Activated naive CD8-positive, alpha-beta T cell (primary cell): ENCODE results near the gene ARHGAP4.

Source experiments
- H3K27ac Mint-ChIP-seq: one replicate; pipeline ENCODE4 v1.8.0; 2021; ENCODE audit warnings: mixed read lengths
- H3K27me3 Mint-ChIP-seq: one replicate; pipeline ENCODE4 v1.8.0; 2021; ENCODE audit warnings: mixed read lengths
- H3K36me3 Mint-ChIP-seq: one replicate; pipeline ENCODE4 v1.8.0; 2021; ENCODE audit warnings: mixed read lengths
- H3K4me1 Mint-ChIP-seq: one replicate; pipeline ENCODE4 v1.8.0; 2021; ENCODE audit warnings: low read depth, mixed read lengths
- H3K4me3 Mint-ChIP-seq: one replicate; pipeline ENCODE4 v1.8.0; 2021; ENCODE audit warnings: mild to moderate bottlenecking, mixed read lengths
- H3K9me3 Mint-ChIP-seq: one replicate; pipeline ENCODE4 v1.8.0; 2021; ENCODE audit warnings: low read depth, mixed read lengths

ARHGAP4 gene

GRCh38 chrX:153967536-153968224 is 41.6 kb upstream of the ARHGAP4 start:
- Mint-ChIP-seq H3K9me3 (no peaks in the 10 kb centered on the region), H3K27ac (peak overlapping the region; percentile 90), H3K4me1 (peaks cover 32% of the 10 kb centered on the region), H3K4me3 (peak overlapping the region; percentile 100), H3K27me3 (no peaks in the 10 kb centered on the region), H3K36me3 (no peaks in the 10 kb centered on the region)

GRCh38 chrX:153966841-153967535 is 40.9 kb upstream of the ARHGAP4 start:
- Mint-ChIP-seq H3K4me3 (peak overlapping the region; percentile 100), H3K27ac (peak overlapping the region; percentile 90), H3K9me3 (no peaks in the 10 kb centered on the region), H3K4me1 (peaks cover 32% of the 10 kb centered on the region), H3K27me3 (no peaks in the 10 kb centered on the region), H3K36me3 (no peaks in the 10 kb centered on the region)

DNA sequence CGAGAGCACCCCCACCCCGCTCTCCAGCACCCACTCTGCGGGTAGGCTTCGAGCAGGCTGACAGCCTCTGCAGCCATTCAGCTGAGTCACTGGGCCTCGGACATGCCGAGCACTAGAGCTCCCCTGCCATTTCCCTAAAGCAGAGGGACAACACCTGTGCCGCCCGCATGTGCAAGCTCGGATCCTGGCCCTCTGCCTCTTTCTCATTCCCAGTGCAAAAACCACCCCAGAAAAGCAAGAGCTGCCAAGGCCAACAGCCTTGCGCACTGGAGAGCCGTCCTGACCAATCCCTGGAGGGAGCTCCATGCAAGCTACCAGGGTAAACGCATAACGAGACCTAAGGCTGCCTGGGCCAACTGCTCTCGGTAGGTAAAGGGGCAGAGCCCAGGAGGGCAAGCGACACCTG is 40.2 kb upstream of the ARHGAP4 start:
- Mint-ChIP-seq H3K4me1 (peaks cover 32% of the 10 kb centered on the region), H3K4me3 (peak overlapping the region; percentile 100), H3K27me3 (no peaks in the 10 kb centered on the region), H3K9me3 (no peaks in the 10 kb centered on the region), H3K36me3 (no peaks in the 10 kb centered on the region), H3K27ac (peak overlapping the region; percentile 83)

DNA sequence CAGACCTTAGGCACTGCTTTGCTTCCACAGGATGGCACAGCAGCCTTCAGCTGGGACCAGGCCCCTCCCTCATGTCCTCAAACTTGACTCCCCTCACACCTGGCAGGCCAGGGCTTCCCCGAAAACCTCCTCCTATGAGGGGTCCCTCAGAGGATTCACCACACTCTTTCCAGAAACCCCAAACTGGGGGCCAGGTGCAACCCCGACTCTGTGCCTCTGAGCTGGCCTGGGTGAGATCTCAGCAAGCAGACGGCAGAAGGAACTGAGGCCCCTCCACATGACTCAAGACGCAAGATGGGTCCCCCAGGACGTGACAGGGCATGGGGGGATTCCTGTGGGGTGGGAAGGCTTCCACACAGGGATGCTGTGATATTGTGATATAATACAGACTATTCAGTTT is 39.3 kb upstream of the ARHGAP4 start:
- H3K27me3 Mint-ChIP-seq: no peaks in the 10 kb centered on the region
- peak overlapping the region; percentile 53 for H3K4me3 Mint-ChIP-seq
- H3K9me3 Mint-ChIP-seq: no peaks in the 10 kb centered on the region
- H3K4me1 Mint-ChIP-seq: peaks cover 32% of the 10 kb centered on the region
- H3K27ac Mint-ChIP-seq: no peak overlapping the region
- no peaks in the 10 kb centered on the region for H3K36me3 Mint-ChIP-seq

GRCh38 chrX:153964105-153964504 is 38.0 kb upstream of the ARHGAP4 start:
- Mint-ChIP-seq H3K27ac (no peak overlapping the region), H3K9me3 (no peaks in the 10 kb centered on the region), H3K36me3 (no peaks in the 10 kb centered on the region), H3K4me3 (no peak overlapping the region), H3K27me3 (no peaks in the 10 kb centered on the region), H3K4me1 (peaks cover 31% of the 10 kb centered on the region)

DNA sequence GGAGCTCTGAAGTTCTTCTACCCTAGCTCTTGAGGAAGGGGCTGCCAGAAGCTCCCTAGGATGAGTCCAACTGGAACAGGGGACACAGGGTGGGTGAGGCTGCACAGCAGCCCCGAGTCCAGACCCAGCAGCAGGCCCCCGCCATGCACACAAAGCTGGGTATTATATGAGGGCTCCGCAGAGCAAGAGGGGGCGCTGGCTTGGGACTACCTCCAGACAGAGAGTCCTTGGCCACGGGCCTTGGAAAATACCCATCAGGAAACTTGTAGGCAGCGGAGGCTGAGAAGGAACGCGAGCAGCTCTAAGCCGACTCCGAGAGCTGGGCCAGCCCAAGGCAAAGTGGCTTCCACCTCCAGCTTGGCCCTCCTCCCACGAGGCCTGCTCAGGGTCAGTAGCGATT is 37.5 kb upstream of the ARHGAP4 start:
- no peaks in the 10 kb centered on the region for H3K9me3 Mint-ChIP-seq
- H3K27ac Mint-ChIP-seq: no peak overlapping the region
- H3K4me1 Mint-ChIP-seq: peaks cover 31% of the 10 kb centered on the region
- no peaks in the 10 kb centered on the region for H3K27me3 Mint-ChIP-seq
- H3K4me3 Mint-ChIP-seq: no peak overlapping the region
- no peaks in the 10 kb centered on the region for H3K36me3 Mint-ChIP-seq

DNA sequence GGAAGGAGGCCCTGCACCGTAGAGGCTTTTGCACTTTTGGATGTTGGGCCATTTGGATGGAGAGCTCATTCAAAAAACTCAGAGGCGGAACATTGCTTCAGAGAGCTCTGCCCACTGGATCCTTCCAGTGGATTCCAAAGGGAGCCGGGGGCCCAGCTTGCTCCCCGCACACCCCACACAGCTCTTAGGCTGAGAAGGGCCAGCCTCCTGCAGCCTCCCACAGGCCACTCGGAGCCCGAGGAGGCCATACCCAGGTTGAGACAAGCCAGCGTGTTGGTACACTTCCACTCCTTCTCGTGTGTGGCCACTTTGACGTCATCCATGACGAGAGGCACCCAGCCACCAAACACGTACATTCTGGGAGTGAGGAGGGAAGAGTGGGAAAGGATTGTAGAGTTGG is 35.2 kb upstream of the ARHGAP4 start:
- Mint-ChIP-seq H3K27me3 (no peaks in the 10 kb centered on the region), H3K4me3 (no peak overlapping the region), H3K36me3 (no peaks in the 10 kb centered on the region), H3K9me3 (no peaks in the 10 kb centered on the region), H3K4me1 (peaks cover 9% of the 10 kb centered on the region), H3K27ac (no peak overlapping the region)

DNA sequence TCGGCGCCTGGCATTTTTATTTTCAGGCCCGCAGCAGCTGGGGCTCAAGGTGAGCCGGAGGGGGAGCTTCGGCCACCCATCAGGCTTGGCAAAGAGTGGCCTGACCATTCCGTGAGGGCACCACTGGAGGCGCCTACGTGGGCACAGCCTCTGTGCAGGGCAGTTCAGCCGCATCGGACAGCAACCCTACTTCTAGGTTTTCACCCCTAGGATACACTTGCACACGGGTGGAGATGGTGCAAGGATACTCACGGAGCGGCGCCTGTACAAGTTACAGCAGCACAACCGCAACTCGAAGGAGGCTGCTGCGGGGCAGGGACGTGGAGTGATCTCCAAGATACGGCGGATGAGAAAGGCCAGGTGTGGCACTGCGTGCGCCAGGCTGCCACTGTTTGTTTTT is 34.7 kb upstream of the ARHGAP4 start:
- no peaks in the 10 kb centered on the region for H3K36me3 Mint-ChIP-seq
- no peaks in the 10 kb centered on the region for H3K9me3 Mint-ChIP-seq
- peaks cover 5% of the 10 kb centered on the region for H3K4me1 Mint-ChIP-seq
- H3K4me3 Mint-ChIP-seq: no peak overlapping the region
- H3K27me3 Mint-ChIP-seq: no peaks in the 10 kb centered on the region
- no peak overlapping the region for H3K27ac Mint-ChIP-seq

- no peak overlapping the region for H3K27ac Mint-ChIP-seq
- no peak overlapping the region for H3K4me3 Mint-ChIP-seq
- H3K36me3 Mint-ChIP-seq: no peaks in the 10 kb centered on the region
- H3K9me3 Mint-ChIP-seq: no peaks in the 10 kb centered on the region
- H3K27me3 Mint-ChIP-seq: no peaks in the 10 kb centered on the region
- peaks cover under 1% of the 10 kb centered on the region for H3K4me1 Mint-ChIP-seq
These were observed 34.0 kb upstream of the ARHGAP4 start for GRCh38 chrX:153960077-153960476.

DNA sequence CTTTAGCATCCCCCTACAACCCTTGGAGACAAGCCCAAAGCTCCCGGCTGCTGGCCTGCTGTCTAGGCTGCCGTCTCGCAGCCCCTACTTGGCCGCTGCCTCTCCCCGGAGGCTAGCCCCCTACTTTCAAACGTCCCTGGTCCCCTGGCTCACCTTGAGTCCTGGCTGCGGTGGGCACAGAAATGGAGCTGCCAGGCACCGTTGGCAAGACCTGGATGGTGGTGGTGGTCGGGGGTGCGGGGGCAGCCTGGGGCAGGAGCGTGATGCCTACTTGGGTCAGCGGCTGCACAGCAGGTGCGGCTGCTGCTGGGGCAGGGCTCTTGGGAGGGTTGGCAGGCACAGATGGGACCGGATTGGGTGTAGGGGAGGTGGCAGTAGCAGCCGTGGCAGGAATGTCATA is 33.6 kb upstream of the ARHGAP4 start:
- no peaks in the 10 kb centered on the region for H3K9me3 Mint-ChIP-seq
- H3K27ac Mint-ChIP-seq: no peak overlapping the region
- no peak overlapping the region for H3K4me3 Mint-ChIP-seq
- H3K36me3 Mint-ChIP-seq: no peaks in the 10 kb centered on the region
- no peaks in the 10 kb centered on the region for H3K4me1 Mint-ChIP-seq
- no peaks in the 10 kb centered on the region for H3K27me3 Mint-ChIP-seq

DNA sequence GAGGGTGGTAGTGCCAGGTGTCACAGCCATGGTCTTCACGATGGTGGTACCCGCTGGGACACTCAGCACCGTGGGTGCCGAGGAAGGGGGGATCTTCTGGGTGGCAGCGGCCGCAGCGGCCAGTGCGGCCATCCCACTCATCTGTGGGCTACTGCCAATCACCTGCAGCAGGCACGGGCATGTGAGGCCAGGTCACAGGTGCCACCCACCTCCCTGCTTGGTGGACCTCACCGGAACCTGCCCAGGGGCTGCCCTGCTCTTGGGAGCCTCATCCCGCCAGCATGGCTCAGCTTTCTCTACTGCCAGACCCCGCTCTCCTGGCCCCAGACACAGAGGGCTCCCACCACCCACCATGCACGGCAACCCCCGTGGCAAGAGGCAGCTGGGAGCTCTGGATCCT is 32.5 kb upstream of the ARHGAP4 start:
- H3K4me3 Mint-ChIP-seq: no peak overlapping the region

DNA sequence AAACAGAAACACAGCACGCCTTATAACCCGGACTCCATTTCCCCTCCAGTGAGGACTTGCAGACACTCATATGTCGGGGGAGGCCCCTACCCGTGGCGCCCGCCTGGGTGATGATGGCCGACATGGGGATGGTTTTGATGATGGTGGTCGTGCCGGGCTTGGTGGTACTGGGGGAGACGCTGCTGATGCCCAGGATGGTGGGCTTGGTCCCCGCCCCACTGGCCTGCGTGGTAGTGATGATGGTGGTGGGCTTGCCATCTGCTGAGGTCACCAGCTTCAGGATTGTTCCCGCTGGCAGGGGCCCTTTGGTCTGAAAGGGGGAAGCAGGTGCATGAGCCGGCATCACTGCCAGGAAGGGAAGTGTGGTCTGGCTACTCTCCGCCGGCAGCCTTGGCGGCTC is 31.2 kb upstream of the ARHGAP4 start:
- no peak overlapping the region for H3K27ac Mint-ChIP-seq
- no peaks in the 10 kb centered on the region for H3K9me3 Mint-ChIP-seq

More for the DNA sequence above, 32.5 kb upstream of the ARHGAP4 start:
- Mint-ChIP-seq H3K36me3 (no peaks in the 10 kb centered on the region), H3K27ac (no peak overlapping the region), H3K4me1 (no peaks in the 10 kb centered on the region), H3K27me3 (no peaks in the 10 kb centered on the region), H3K9me3 (no peaks in the 10 kb centered on the region)

DNA sequence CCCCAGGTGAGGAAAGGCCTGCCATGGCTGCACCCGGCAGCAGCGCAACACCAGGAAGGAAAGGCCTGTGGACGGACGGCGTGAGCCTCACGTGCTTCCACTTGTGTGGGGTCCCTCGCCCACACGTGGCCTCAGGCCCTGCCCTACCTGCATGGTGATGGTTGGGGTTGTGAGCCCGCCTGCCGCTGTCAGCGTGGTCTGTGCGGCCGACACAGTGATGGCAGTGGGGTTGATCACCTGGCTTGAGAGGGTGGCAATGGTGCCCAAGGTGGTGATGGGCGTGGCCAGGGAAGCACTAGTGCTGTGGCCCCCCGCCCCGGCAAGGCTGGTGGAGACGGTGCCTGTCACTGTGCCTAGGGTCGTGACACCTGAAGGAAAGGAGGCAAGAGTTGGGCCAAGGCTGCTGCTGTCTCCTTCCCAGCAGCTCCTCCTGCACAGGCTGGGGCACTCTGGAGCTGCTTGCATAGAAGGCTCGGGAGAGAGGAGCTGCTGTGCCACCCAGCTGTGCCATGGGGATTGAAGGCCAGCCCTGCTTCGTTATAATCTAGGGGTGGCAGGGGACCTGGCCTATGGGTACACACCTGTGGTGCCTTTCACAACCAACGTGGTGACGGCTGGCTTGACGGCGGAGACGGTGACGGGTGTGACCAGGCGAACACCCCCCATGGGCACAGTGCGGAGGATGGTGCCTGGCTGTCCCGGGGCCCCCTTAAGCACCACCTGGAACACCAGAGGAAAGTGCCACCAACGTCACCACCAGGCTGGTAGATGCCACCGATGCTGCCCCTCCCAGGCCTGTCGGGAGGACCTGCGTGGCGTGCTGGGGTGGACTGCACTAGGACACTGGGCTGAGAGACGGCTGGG is 30.2 kb upstream of the ARHGAP4 start:
- H3K4me3 Mint-ChIP-seq: no peak overlapping the region
- H3K36me3 Mint-ChIP-seq: no peaks in the 10 kb centered on the region
- peaks cover 3% of the 10 kb centered on the region for H3K4me1 Mint-ChIP-seq
- H3K27ac Mint-ChIP-seq: peak overlapping the region; percentile 5
- no peaks in the 10 kb centered on the region for H3K9me3 Mint-ChIP-seq
- no peaks in the 10 kb centered on the region for H3K27me3 Mint-ChIP-seq

More for the DNA sequence above, 31.2 kb upstream of the ARHGAP4 start:
- H3K4me3 Mint-ChIP-seq: no peak overlapping the region
- peaks cover 3% of the 10 kb centered on the region for H3K4me1 Mint-ChIP-seq
- H3K27me3 Mint-ChIP-seq: no peaks in the 10 kb centered on the region
- H3K36me3 Mint-ChIP-seq: no peaks in the 10 kb centered on the region

- H3K27me3 Mint-ChIP-seq: no peaks in the 10 kb centered on the region
- H3K27ac Mint-ChIP-seq: no peak overlapping the region
- H3K36me3 Mint-ChIP-seq: no peaks in the 10 kb centered on the region
- H3K4me1 Mint-ChIP-seq: peaks cover 3% of the 10 kb centered on the region
- no peaks in the 10 kb centered on the region for H3K9me3 Mint-ChIP-seq
- no peak overlapping the region for H3K4me3 Mint-ChIP-seq
These were observed 29.2 kb upstream of the ARHGAP4 start for GRCh38 chrX:153955228-153955732.
